Mesenchymal stem cell (in vitro differentiated cells and primary cell): ENCODE measurements around the gene ARHGEF25.
A peak's percentile ranks its signal among the peaks of the same experiment; 100 is the strongest.

Experiments used
- DNase-seq: peaks from one replicate; pipeline ENCODE4 v3.0.0-alpha.2; 2013
- H2AFZ ChIP-seq: one replicate; pipeline ENCODE4 v1.6.1; 2013; ENCODE audit warnings: low read depth, mild to moderate bottlenecking, control low read depth, inconsistent platforms, low read length, moderate library complexity
- H2AK5ac ChIP-seq: 2 replicates; pipeline ENCODE4 v1.6.1; 2013; ENCODE audit warnings: low read length, moderate library complexity, mild to moderate bottlenecking, inconsistent platforms; ENCODE audit not compliant: severe bottlenecking
- H2BK120ac ChIP-seq: one replicate; pipeline ENCODE4 v1.6.1; 2013; ENCODE audit warnings: low read depth, mild to moderate bottlenecking, inconsistent platforms, low read length, moderate library complexity
- H2BK12ac ChIP-seq, 2 experiments: one replicate each; pipeline ENCODE4 v1.6.1; 2013; ENCODE audit warnings: inconsistent platforms in 2 of 2, low read length in 2 of 2, mild to moderate bottlenecking in 2 of 2, moderate library complexity in 2 of 2, control low read depth in 1 of 2
- H2BK15ac ChIP-seq: one replicate; pipeline ENCODE4 v1.6.1; 2013; ENCODE audit warnings: mild to moderate bottlenecking, low read depth, inconsistent platforms; ENCODE audit not compliant: poor library complexity, severe bottlenecking
- H2BK5ac ChIP-seq: 2 replicates; pipeline ENCODE4 v1.6.1; 2013; ENCODE audit warnings: low read depth, mild to moderate bottlenecking, low read length, control low read depth, inconsistent platforms; ENCODE audit not compliant: poor library complexity, severe bottlenecking
- H3K14ac ChIP-seq, 2 experiments: one replicate each; pipeline ENCODE4 v1.6.1; 2013; ENCODE audit warnings: inconsistent platforms in 2 of 2, low read length in 2 of 2, control low read depth in 1 of 2, mild to moderate bottlenecking in 1 of 2, moderate library complexity in 1 of 2
- H3K18ac ChIP-seq, 2 experiments: one replicate each; pipeline ENCODE4 v1.6.1; 2013; ENCODE audit warnings: inconsistent platforms in 2 of 2, low read length in 2 of 2, control low read depth in 1 of 2, low read depth in 1 of 2, mild to moderate bottlenecking in 1 of 2
- H3K23ac ChIP-seq, 2 experiments: one replicate each; pipeline ENCODE4 v1.6.1; 2013; ENCODE audit warnings: inconsistent platforms in 2 of 2, low read length in 2 of 2, mild to moderate bottlenecking in 2 of 2, moderate library complexity in 2 of 2, control low read depth in 1 of 2
- H3K27ac ChIP-seq: 2 replicates; pipeline ENCODE4 v1.5.1; 2013; ENCODE audit warnings: mild to moderate bottlenecking, moderate library complexity, low read length, control low read depth, inconsistent platforms; ENCODE audit not compliant: poor library complexity, severe bottlenecking
- H3K27me3 ChIP-seq, 2 experiments: 2 replicates each; pipeline versions ENCODE4 v1.6.1 to v1.7.0; 2013; ENCODE audit warnings: low read length in 2 of 2, mild to moderate bottlenecking in 2 of 2, moderate library complexity in 2 of 2, control low read depth in 1 of 2, inconsistent platforms in 1 of 2; ENCODE audit not compliant: control insufficient read depth in 1 of 2, insufficient read depth in 1 of 2
- H3K36me3 ChIP-seq, 2 experiments: 2 replicates each; pipeline versions ENCODE4 v1.6.1 to v1.7.0; 2013; ENCODE audit warnings: low read length in 2 of 2, control low read depth in 1 of 2, inconsistent platforms in 1 of 2, low read depth in 1 of 2, mild to moderate bottlenecking in 1 of 2; ENCODE audit not compliant: insufficient read depth in 2 of 2, control insufficient read depth in 1 of 2
- H3K4ac ChIP-seq, 2 experiments: one replicate each; pipeline ENCODE4 v1.6.1; 2013; ENCODE audit warnings: inconsistent platforms in 2 of 2, low read length in 2 of 2, mild to moderate bottlenecking in 2 of 2, moderate library complexity in 2 of 2, control low read depth in 1 of 2, low read depth in 1 of 2
- H3K4me1 ChIP-seq: 2 replicates; pipeline ENCODE4 v1.6.1; 2013; ENCODE audit warnings: low read depth, low read length, control low read depth; ENCODE audit not compliant: control insufficient read depth, insufficient read depth
- H3K4me2 ChIP-seq: 2 replicates; pipeline ENCODE4 v1.6.1; 2013; ENCODE audit warnings: low read length, mild to moderate bottlenecking, inconsistent platforms; ENCODE audit not compliant: poor library complexity, severe bottlenecking
- H3K4me3 ChIP-seq, 2 experiments: 2 replicates each; pipeline versions ENCODE4 v1.5.1 to v1.7.0; 2013; ENCODE audit warnings: low read length in 2 of 2, mild to moderate bottlenecking in 2 of 2, control low read depth in 1 of 2, low read depth in 1 of 2; ENCODE audit not compliant: insufficient read depth in 1 of 2
- H3K79me1 ChIP-seq: replicated peaks from 2 replicates; pipeline ENCODE4 v1.6.1; 2013; ENCODE audit warnings: mild to moderate bottlenecking, control low read depth, low read length, inconsistent platforms; ENCODE audit not compliant: poor library complexity, severe bottlenecking
- H3K9ac ChIP-seq: 2 replicates; pipeline ENCODE4 v1.7.0; 2013; ENCODE audit warnings: mild to moderate bottlenecking, low read length, moderate library complexity
- H3K9me3 ChIP-seq: 2 replicates; pipeline ENCODE4 v1.7.0; 2013; ENCODE audit warnings: mild to moderate bottlenecking, low read length; ENCODE audit not compliant: control insufficient read depth
- H4K8ac ChIP-seq: one replicate; pipeline ENCODE4 v1.6.1; 2013; ENCODE audit warnings: inconsistent platforms, mild to moderate bottlenecking, low read length, moderate library complexity
- H4K91ac ChIP-seq: one replicate; pipeline ENCODE4 v1.6.1; 2013; ENCODE audit warnings: mild to moderate bottlenecking, low read length, inconsistent platforms
- WGBS: methylation state at CpG from one replicate; pipeline ENCODE4 v1.1.7; 2013; ENCODE audit warnings: mixed read lengths; 5-methylcytosine and 5-hydroxymethylcytosine counted together

Gene ARHGEF25

GRCh38 chr12:57621497-57622292 lies 10.5 kb downstream of the ARHGEF25 start:
- peaks cover 0 to 9% of the 10 kb centered on the region in 2 experiments for H3K36me3 ChIP-seq
- no peak overlapping the region for H3K14ac ChIP-seq
- H2BK15ac ChIP-seq = no peak overlapping the region
- no peaks in the 10 kb centered on the region for H3K9me3 ChIP-seq
- no peak overlapping the region for H3K23ac ChIP-seq
- no peak overlapping the region for H3K27ac ChIP-seq
- peak overlapping the region; percentile 26 for H3K9ac ChIP-seq
- peaks cover 80 to 93% of the 10 kb centered on the region in 2 experiments for H3K27me3 ChIP-seq
- no peak overlapping the region for H3K4ac ChIP-seq
- H2BK12ac ChIP-seq = no peak overlapping the region
- H2AK5ac ChIP-seq = no peak overlapping the region
- DNase-seq = peak; percentile 50
- peak overlapping the region in 1 of 2 experiments; percentile 69 for H3K4me3 ChIP-seq
- H3K18ac ChIP-seq = no peak overlapping the region
- H4K91ac ChIP-seq = no peak overlapping the region
- no peak overlapping the region for H2BK5ac ChIP-seq
- no peak overlapping the region for H2BK120ac ChIP-seq
- no peak overlapping the region for H4K8ac ChIP-seq
- WGBS = 1% methylated on average over 49 of the region's 49 CpGs
- peak overlapping the region; percentile 59 for H3K4me2 ChIP-seq
- no peak overlapping the region for H2AFZ ChIP-seq
- H3K79me1 ChIP-seq = no peaks in the 10 kb centered on the region
- H3K4me1 ChIP-seq = peaks cover 17% of the 10 kb centered on the region

GRCh38 chr12:57622293-57623245 lies 11.3 kb downstream of the ARHGEF25 start:
- H2BK12ac ChIP-seq = no peak overlapping the region
- H2AK5ac ChIP-seq = no peak overlapping the region
- H2BK120ac ChIP-seq = no peak overlapping the region
- no peak overlapping the region for H4K91ac ChIP-seq
- WGBS = 72% methylated on average over 8 of the region's 9 CpGs
- no peak overlapping the region for H2BK5ac ChIP-seq
- no peaks in the 10 kb centered on the region for H3K79me1 ChIP-seq
- H4K8ac ChIP-seq = no peak overlapping the region
- H3K4me2 ChIP-seq = no peak overlapping the region
- H3K4me3 ChIP-seq = no peak overlapping the region
- H3K14ac ChIP-seq = no peak overlapping the region
- no peak overlapping the region for H3K9ac ChIP-seq
- no peak for DNase-seq
- H3K4me1 ChIP-seq = peaks cover 20% of the 10 kb centered on the region
- H3K27me3 ChIP-seq = peaks cover 89 to 94% of the 10 kb centered on the region in 2 experiments
- no peak overlapping the region for H2BK15ac ChIP-seq
- H2AFZ ChIP-seq = no peak overlapping the region
- no peak overlapping the region for H3K4ac ChIP-seq
- no peak overlapping the region for H3K18ac ChIP-seq
- H3K9me3 ChIP-seq = no peaks in the 10 kb centered on the region
- H3K36me3 ChIP-seq = peaks cover 0 to 5% of the 10 kb centered on the region in 2 experiments
- no peak overlapping the region for H3K23ac ChIP-seq
- no peak overlapping the region for H3K27ac ChIP-seq

GRCh38 chr12:57623385-57623784 lies 12.2 kb downstream of the ARHGEF25 start:
- no peak overlapping the region for H3K27ac ChIP-seq
- WGBS = 81% methylated on average over 2 of the region's 2 CpGs
- H3K79me1 ChIP-seq = no peaks in the 10 kb centered on the region
- no peak overlapping the region for H4K91ac ChIP-seq
- H3K4ac ChIP-seq = no peak overlapping the region
- no peak overlapping the region for H2BK120ac ChIP-seq
- H3K18ac ChIP-seq = no peak overlapping the region
- no peak overlapping the region for H3K23ac ChIP-seq
- H3K9ac ChIP-seq = no peak overlapping the region
- DNase-seq = no peak
- H2BK15ac ChIP-seq = no peak overlapping the region
- no peak overlapping the region for H4K8ac ChIP-seq
- no peak overlapping the region for H2BK5ac ChIP-seq
- H3K36me3 ChIP-seq = no peaks in the 10 kb centered on the region
- H3K4me1 ChIP-seq = peaks cover 25% of the 10 kb centered on the region
- H2AK5ac ChIP-seq = no peak overlapping the region
- no peak overlapping the region for H3K14ac ChIP-seq
- H3K27me3 ChIP-seq = peaks cover 92 to 95% of the 10 kb centered on the region in 2 experiments
- H3K9me3 ChIP-seq = no peaks in the 10 kb centered on the region
- no peak overlapping the region for H2AFZ ChIP-seq
- no peak overlapping the region for H3K4me2 ChIP-seq
- H2BK12ac ChIP-seq = no peak overlapping the region
- H3K4me3 ChIP-seq = no peak overlapping the region
